Left renal cortex interstitium (tissue), 4 donors: ENCODE measurements around the gene AP5B1. TPM values are rescaled to one million over a fixed set of nuclear protein-coding genes. Genes with fewer than 3 reads are reported as not detected.

ENCODE experiments used
- DNase-seq, 4 donors: peaks; one replicate each; pipeline ENCODE4 v3.0.0-alpha.2; 2013; ENCODE audit warnings: low read depth in 4 of 4, low spot score in 2 of 4, missing footprints in 1 of 4
- polyA plus RNA-seq, 4 donors: library from polyadenylated mRNA; unstranded; fragments of 120-200 nt; gene quantifications; one replicate each; pipeline ENCODE4 v1.2.1, GENCODE V29; 2013; ENCODE audit not compliant: insufficient read length in 4 of 4

The AP5B1 gene
- polyA plus RNA-seq, 4 donors, result 6.0 to 11.8 (median 8.5) TPM

GRCh38 chr11:65801153-65801987, 20.6 kb upstream of the AP5B1 start:
- DNase-seq, result no peak

DNA sequence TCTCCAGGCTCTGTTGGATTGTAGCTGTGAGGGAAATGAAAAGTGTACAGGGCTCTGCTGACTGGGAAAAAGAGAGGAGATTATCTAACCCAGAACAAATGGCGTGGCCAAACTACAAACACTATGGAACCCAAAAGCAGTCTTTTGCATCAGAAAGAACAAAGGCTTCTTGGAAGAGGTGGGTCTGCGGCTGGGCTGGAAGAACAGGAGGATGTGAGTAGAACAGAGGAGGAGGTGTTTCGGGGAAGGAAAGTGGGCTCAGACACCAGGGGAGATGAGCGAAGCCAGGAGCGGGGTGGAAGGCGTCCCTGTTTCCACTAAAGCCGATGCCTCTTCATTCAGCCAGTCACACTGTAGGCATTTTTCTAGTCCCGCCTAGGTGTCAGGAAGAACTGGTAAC, 18.1 kb upstream of the AP5B1 start:
- no peak for DNase-seq

- no peak for DNase-seq
Observed at GRCh38 chr11:65797711-65798110, 16.9 kb upstream of the AP5B1 start.

- no peak for DNase-seq
Observed at GRCh38 chr11:65796726-65797601, 16.2 kb upstream of the AP5B1 start.

- DNase-seq, result no peak
Observed at GRCh38 chr11:65794570-65795510, 14.1 kb upstream of the AP5B1 start.

DNA sequence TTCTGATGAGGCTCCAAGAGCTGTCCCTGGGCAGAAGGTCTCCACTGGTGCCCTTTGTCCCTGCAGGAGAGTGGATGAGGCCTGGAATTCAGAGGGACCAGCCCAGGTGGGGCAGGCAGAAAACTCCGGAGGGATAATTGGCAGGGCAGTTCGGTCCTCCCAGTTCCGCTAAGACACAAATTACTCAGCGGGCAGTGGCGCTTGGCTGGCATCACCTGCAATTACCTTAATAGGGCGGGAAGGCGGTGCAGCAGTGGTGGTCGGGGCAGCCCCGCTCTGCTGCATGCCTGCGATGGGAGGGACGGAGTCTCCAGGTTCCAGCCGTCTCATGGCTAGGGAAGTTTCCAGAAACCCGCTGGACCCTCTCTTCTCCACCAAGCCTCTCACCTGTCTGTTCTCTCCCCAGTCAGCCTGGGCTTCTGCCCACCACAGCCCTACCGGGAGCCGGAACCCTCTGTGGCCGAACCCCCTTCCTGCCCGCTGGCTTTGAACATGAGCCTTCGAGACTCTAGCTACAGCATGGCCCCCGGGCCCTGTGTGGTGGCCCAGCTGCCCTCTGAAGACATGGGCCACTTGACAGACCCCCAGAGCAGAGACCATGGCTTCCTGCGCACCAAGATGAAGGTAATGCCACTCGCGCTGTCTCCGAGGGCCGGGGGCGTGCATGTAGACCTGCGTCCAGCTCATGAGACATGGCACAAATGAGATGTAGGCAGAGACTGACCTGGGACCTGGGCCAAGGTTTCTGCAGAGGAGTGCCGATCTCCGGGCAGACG, 13.0 kb upstream of the AP5B1 start:
- no peak for DNase-seq

GRCh38 chr11:65793144-65793581, 12.4 kb upstream of the AP5B1 start:
- DNase-seq, result no peak

DNA sequence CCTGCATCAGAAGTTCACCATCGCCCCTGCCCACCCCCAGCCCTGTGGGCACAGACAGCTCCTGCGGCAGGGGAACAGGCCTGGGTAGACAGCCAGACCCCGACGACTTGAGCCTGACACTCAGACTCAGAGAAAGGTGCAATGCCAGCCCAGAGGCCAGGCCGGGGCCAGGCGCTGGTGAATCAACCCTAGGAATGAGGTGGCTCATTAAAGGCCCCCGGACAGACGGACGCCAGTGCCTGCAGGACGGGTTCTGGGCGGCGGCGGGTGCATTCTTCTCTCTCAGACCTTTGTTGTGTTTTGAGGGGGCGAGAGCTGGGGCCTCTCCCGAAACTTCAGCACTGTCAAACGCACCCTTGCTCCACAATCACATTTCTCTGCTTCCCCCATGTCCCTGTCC, 11.7 kb upstream of the AP5B1 start:
- no peak for DNase-seq

DNA sequence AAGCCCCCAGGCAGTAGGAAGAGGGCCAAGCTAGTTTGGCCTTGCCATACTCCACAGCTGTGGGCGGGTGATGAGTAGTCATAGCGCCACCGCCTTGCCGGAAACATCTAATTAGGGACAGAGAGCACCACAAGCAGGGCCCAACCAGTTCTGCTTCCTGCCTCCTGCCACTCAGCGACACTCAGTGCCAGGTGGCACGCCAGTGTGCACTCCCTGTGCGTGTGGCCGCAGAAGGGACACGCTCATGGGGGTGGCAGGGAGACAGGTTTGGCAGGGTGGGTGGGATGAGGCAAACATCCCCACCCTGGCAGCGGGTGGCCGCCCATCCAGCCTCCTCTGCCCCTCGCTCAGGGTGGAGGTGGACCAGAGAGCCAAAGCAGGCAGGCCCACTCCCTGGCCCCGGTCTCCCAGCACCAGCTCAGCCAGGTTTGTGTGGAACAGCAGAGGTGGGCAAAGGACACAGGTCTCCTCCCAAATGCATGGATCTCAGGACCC, 11.0 kb upstream of the AP5B1 start:
- DNase-seq, result no peak

DNA sequence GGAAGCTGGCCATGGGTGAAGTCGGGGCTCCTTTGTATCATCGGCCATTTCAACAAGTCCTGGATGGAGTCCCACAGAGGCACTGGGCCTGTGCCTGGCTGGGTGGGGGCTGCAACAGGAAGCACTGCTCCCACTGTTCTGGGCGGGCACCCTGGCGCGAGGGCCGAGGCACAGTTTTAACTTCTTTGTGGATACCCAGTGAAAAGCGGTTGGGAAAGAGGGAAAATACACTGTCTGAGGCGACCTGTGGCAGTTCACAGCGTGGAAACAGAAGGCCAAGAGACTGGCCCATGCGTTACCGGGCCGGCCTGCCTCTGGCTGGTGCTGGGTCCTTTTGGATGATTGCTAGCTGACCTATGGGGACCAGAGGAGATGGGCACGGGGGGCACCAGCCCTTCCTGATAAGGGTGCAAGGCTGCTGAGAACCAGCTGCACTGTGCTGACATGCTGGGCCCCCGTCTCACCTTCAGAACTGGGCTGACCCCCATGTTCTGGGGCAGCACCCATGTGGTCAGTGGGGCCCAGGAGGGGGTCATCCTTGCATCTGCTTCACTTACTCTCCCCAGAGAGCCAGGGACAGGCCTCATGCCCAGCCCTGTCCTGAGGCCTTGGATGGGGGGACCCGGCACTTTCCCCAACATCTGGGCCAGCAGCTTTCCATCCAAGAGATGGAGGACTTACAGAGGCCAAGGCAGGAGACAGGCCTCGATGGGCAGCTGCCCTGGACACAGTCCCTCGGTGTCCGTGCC, 10.3 kb upstream of the AP5B1 start:
- no peak for DNase-seq

- no peak for DNase-seq
Observed at GRCh38 chr11:65790104-65790901, 9.5 kb upstream of the AP5B1 start.

DNA sequence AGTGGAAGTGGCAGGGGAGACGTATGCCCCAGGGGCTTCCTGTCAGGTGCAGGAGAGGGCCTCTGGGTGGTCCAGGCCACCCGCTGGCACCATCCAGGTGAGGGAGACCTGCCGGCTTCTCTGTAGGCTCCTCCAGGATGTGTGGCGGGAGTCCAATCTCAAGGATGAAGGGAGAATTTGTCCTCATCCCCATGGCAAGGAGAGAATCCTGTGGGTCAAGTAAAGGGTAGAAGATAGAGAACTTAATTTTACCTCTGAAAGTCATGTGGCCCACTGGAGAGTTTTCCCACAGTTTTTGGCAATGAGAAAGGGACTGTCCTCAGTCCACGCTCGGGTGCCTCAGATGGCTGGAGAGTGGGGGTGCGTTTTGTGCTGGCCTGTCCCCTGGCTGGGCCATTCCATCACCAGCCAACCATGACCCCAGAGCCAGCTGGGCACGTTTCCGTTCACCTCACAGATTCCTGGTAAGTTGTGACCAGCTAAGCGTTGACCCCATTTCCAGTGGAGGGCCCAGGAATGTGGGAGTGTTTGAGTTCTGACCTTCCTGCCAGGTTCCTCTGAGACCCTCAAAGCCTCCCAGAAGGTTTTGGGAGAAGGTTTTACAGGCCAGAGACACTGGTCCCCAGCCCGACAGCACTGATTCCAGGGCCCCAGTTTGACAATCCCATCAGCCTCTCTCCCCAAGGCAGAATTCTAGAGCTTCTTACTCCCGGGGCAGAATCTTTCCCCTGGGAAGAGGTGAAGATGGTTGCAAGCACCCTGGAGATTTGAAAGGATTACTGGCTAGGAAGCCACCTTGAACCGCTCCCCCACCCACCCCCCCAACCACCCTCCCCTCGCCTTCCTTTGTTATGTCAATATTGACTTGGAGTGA, 8.7 kb upstream of the AP5B1 start:
- DNase-seq, result no peak

DNA sequence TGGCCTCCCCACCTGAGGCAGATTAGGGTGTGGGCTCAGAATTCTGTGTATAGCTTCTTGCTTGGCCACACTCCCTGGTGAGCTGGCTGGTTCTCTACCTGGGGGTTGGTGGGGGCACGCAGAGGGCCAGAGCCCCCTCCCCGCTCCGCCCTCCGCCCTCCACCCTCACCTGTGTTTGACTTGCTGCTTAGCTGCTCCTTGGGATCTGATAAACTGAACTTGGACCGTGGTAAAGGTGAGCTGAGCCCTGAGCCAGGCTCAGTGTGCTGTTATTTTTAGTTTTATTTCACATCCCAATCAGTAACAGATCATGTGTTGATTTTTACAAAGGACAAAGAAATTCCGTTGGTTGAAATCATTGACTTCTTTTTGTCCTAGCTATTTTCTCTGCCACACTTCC, 8.0 kb upstream of the AP5B1 start:
- no peak for DNase-seq

GRCh38 chr11:65787649-65788622, 7.2 kb upstream of the AP5B1 start:
- no peak for DNase-seq

GRCh38 chr11:65786786-65787636, 6.2 kb upstream of the AP5B1 start, which contains the start of gene OVOL1:
Gene OVOL1 (plus strand): TSS chr11:65787063. CDS start chr11:65787374, 311 bp downstream.
- DNase-seq, result no peak
